KG1 (cell line): ENCODE results near the gene PPOX.
A peak's percentile ranks its signal among the peaks of the same experiment; 100 is the strongest.

Experiments
- DNase-seq: peaks from one replicate; lab custom pipeline; 2025; lab: John Stamatoyannopoulos, UW

The PPOX gene

GRCh38 chr1:161165742-161166668 is at the start of gene PPOX:
Gene PPOX, plus strand, starts transcription at chr1:161166426. Its CDS starts 422 bp downstream, at chr1:161166848.
- peak; percentile 96 for DNase-seq

GRCh38 chr1:161117759-161118581 is 48.3 kb upstream of the PPOX start, which contains the start of the genes NIT1 and PFDN2:
Gene NIT1, plus strand, starts transcription at chr1:161118105. Its CDS starts 72 bp downstream, at chr1:161118177.
Gene PFDN2, minus strand, starts transcription at chr1:161118037. Its CDS starts 11 bp downstream, at chr1:161118026.
- peak; percentile 38 for DNase-seq

- DNase-seq = no peak
Measured at GRCh38 chr1:161119092-161119903, 46.9 kb upstream of the PPOX start.

GRCh38 chr1:161121042-161121650 is 45.1 kb upstream of the PPOX start:
- DNase-seq = no peak

- peak; percentile 22 for DNase-seq
Measured at GRCh38 chr1:161121834-161122233, 44.4 kb upstream of the PPOX start.

- DNase-seq = no peak
Measured at GRCh38 chr1:161122967-161123366, 43.3 kb upstream of the PPOX start.

- DNase-seq = no peak
Measured at GRCh38 chr1:161127649-161128048, 38.6 kb upstream of the PPOX start.

- DNase-seq = no peak
Measured at GRCh38 chr1:161128591-161129420, 37.4 kb upstream of the PPOX start.

- DNase-seq = no peak
Measured at GRCh38 chr1:161130266-161130665, 36.0 kb upstream of the PPOX start.

GRCh38 chr1:161131523-161132409 is 34.5 kb upstream of the PPOX start:
- no peak for DNase-seq

- peak; percentile 86 for DNase-seq
Measured at GRCh38 chr1:161132410-161133219, 33.6 kb upstream of the PPOX start, which contains the start of gene DEDD. Gene DEDD, minus strand, starts transcription at chr1:161132667. Its CDS starts 8,205 bp downstream, at chr1:161124462.

GRCh38 chr1:161133220-161133740 is 32.9 kb upstream of the PPOX start:
- DNase-seq = no peak

GRCh38 chr1:161137881-161138280 is 28.3 kb upstream of the PPOX start:
- DNase-seq = no peak

- DNase-seq = no peak
Measured at GRCh38 chr1:161138431-161138830, 27.8 kb upstream of the PPOX start.

GRCh38 chr1:161139766-161140165 is 26.5 kb upstream of the PPOX start:
- peak; percentile 59 for DNase-seq

GRCh38 chr1:161140755-161141400 is 25.3 kb upstream of the PPOX start:
- no peak for DNase-seq

GRCh38 chr1:161145832-161146231 is 20.4 kb upstream of the PPOX start:
- DNase-seq = no peak

GRCh38 chr1:161153176-161153575 is 13.1 kb upstream of the PPOX start:
- no peak for DNase-seq
